HG02798 (cell line): ENCODE measurements around the gene GHDC.
"Not testable (repeated sequence)": the region's sequence is repeated elsewhere in the genome, so short reads cannot be mapped to it uniquely, and the experiment has no call there.

Experiments
- ATAC-seq: cut with Tn5 transposase; IDR thresholded peaks from one replicate; pipeline ENCODE4 v1.9.1; 2021; ENCODE audit warnings: mild to moderate bottlenecking; ENCODE audit not compliant: unreplicated experiment, poor library complexity

Gene GHDC

GRCh38 chr17:42206153-42206612, 11.9 kb upstream of the GHDC start:
- not testable (repeated sequence) for ATAC-seq

DNA sequence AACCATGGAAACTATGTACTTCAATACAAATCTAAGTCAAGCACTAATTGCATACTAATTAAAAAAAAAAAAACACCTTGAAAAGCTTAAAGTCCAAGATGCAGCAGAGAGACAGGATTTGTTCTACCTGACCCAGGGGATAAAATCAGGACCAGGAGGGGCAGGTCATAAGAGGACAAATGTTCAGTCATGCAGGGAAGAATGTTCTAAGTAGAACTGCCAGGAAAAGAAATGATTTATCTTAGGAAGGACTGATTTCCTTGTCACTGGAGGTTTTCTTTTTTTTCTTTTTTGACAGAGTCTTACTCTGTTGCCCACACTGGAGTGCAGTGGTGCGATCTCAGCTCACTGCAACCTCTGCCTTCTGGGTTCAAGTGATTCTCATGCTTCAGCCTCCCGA, 9.1 kb upstream of the GHDC start:
- no peak for ATAC-seq

DNA sequence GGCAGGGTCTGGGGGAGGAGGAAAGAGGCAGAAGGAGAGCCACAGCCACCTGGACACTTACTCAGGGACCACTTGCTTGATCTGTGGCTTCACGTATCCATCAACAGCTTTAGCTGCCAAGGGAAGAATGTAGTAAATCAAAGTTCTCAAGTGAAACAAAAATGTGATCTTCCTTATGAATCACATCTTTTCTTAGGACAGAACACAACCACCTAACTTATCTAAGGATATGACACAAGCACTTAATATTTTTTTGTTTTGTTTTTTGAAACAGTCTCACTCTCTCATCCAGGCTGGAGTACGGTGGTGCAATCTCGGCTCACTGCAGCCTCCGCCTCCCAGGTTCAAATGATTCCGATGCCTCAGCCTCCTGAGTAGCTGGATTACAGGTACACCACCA, 8.4 kb upstream of the GHDC start:
- ATAC-seq = no peak

DNA sequence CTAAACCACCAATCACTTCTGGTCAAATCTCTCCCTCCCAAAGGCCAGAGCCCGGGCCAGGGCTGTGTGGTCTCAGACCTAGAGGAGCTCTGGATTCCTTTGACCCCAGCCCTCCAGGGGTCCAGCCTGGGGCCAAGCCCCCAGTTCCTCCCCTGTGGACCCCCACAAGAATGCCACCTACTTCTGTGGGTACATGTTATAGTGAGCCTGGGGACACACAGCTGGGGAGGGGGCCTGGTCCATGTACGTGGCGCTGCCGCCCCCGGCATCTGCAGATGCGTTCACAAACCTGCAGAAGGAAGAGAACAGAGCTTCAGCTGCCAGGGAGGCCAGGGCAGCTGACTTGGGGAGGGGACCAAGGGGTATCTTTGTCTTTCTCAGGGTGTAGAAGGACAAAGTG, 7.9 kb upstream of the GHDC start:
- ATAC-seq = no peak

GRCh38 chr17:42201458-42201772, 7.1 kb upstream of the GHDC start:
- ATAC-seq = no peak

- no peak for ATAC-seq
Measured at GRCh38 chr17:42200706-42201457, 6.6 kb upstream of the GHDC start.

DNA sequence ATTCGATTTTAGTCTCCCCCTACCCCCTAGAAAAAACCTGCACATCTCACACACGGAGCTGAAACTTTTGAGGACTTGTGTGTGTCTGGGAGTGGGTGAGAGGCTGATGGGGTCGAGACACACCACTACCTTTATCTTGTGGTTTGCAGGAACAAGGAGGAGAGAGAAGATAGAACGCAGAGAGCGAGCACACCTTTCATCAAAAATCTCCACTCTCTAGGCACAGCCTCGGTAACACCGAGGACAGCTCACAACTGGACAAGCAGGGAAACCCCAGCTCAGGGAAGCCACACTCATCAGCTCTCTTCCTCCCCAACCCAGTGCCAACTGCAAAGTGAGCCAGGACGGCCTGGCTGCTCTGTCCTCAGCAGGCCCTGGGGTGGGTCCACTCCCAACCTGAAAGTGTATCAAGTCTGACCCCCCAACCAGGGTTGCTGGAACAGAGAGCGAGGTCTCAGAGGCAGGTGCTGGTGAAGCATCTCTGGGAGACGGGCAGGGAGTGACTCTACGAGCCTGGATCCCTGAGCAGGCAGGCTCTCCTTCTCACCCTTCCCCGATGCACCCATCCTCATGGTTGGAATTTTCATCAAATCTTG, 5.2 kb upstream of the GHDC start:
- no peak for ATAC-seq

DNA sequence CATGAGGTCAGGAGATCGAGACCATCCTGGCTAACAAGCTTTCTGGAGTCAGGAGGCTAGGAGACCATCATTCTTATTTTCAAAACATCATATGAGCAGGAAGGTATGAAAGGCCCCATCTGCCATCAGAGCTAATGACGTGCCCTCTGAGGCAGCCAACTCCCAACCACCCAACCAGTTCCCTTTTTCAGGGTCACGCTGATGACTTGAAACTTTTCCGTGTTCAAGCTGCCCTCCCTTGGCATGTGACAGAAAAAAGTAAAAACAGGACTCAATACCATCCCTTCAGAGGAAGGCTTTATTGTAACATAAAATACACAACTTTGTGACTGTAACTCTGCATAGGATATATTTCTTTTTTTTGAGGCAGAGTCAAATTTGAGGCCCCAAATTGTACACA, 4.6 kb upstream of the GHDC start:
- no peak for ATAC-seq

DNA sequence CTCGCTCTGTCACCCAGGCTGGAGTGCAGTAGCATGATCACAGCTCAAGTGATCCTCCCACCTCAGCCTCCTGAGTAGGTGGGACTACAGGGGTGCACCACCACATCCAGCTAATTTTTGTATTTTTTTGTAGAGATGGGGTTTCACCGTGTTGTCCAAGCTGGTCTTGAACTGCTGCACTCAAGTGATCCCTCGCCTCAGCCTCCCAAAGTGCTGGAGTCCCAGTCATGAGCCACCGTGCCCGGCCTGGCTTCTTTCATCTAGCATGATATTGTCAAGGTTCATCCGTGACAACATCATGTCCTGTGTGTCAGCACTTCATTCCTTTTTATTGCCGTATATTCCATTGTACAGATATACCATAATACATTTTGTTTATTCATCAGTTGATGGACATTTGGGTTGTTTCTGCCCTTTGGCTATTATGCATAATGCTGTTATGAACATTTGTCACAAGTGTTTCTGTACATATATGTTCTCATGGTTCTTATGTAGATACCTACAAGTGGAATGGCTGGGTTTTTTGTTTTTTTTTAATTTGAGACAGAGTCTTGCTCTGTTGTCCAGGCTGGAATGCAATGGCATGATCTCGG, 3.4 kb upstream of the GHDC start:
- ATAC-seq = no peak

GRCh38 chr17:42193216-42193968, 902 bp downstream of the GHDC start:
- ATAC-seq = no peak

DNA sequence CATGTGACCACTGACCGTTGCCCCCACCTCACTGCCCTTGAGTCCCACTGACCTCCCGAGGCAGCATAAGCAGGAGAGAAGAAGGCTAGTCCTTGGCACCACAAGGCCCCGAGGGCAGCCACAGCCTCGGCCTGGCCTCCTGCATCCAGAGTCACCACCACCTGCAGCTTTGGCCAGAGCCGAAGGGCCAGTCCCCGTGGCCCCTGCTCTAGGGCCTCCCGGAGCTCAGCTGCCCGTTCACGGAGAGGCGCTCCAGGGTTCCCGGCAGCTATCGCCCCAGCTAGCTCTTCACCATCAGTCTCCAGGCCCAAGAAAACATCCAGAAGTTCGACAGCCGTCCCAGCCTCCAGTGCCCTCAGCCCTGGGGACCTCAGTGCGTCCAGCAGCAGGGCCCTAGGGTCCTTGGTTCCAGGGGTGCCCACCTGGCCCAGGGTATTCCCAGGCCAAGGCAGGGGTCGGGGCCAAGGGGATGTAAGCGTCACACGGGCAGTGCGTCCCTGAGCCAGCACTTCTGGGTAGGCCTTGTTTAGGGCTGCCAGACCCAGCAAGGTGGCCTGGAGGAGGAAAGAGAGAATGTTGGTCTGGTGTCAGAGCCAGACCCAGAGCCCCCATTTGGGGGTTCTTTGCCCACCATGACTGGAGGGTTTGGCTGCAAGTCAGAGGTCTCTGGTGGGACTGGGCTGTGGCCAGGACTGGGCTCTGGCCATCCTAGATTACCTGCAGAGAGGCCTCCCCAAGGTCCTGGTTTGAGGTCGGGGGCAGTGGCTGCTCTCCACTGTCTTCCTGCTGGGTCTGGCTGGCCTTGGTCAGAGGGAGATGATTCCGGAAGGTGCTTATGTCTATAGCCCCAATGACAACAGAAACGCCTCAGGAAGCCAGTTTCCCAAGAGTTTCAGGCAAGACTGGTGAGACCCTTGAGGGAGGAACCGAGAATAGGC, 1.8 kb downstream of the GHDC start:
- ATAC-seq = no peak

- no peak for ATAC-seq
Measured at GRCh38 chr17:42191275-42191608, 3.1 kb downstream of the GHDC start.

DNA sequence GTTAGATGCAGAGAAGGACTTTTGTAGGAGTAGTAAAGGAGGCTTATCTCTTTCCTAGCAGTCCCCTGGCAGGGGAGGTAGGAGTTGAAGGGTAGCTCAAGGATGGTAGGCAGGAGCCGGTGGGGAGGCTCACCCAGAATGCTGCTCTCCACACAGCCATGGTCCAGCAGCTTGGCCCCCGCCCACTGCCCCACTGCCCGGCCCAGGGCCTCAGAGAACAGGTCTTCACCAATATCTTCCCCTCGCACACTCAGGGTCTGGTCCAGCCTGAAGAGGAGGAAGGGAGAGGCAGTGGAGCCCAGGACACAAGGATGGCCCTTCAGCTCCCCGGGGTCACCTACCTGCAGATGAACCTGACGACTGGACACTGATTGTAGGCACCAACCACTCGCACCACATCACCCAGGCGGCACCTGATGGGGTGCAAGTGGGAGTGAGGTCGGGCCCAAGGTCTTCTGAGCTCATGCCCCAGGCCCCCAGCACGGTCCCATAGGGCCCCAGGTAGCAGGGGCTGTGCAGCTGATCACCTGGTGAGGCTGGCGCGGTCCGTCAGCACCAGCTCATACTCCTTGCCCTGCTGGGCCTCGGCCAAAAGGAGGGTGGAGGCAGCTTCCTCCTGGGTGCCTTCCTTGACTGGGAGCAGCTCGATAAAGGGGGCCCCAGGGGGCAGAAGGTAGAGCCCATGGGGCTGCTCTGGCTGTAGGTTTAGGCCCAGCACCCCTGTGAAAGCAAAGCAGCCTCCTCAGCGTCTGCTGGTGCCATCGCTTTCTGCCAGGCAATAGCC, 3.6 kb downstream of the GHDC start:
- no peak for ATAC-seq

GRCh38 chr17:42189651-42189965, 4.7 kb downstream of the GHDC start:
- no peak for ATAC-seq

DNA sequence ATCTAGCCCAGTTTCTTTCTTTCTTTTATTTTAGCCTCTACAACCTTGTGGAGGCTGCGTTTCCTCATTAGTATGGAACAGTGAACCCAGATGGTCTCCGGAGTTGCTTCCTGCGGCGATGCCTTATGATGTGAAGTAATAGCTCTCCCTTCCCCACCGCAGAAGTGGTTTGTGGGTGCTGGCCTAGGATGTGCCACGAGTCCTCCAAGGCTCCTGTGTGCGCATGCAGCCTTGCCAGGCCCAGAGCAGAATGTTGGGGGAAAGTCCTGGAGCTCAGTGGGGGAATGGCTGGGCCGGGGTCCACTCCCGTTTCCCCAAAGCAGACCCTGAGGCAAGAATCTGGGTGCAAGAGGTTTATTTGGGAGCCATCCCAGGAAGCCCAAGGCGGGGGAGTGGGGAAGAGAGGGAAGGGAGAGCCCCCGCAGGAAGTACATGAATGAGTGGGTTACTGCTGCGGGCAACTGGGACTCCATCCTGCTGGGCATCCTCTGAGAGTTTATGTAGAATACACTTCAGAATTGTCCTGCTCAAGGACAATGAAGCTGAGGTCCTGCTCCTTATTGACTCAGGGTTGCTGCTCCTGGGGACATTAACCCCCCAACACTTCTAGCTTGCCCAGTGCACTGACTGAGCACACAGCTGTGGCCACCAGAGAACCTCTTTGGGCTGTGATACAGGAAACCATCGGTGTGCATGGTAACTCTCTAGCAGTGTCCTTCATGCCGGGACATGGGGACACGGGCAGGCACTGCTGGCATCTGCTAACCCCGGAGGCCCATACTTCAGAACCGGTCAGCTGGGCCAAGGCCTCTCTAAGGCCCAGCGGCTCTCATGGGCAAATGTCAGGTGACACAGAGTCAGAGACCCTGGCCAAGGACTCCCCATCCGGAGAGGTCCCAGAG, 5.3 kb downstream of the GHDC start:
- no peak for ATAC-seq

DNA sequence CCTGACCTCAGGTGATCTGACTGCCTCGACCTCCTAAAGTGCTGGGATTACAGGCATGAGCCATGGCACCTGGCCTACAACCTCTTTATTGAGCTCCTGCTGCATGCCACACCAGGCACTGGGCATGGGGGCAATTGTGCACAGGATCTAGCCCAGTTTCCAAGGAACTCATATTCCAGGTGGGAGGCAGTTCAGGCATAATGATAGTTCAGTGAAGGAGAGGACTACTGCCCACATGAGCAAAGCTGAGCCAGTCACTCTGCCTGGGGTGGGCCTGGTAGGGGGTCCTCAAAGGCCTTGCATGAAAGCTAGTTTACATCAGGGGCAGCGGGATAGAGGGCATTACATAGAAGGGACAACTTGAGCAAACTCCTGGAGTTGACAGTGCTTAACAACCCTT, 6.5 kb downstream of the GHDC start:
- ATAC-seq = no peak

- not testable (repeated sequence) for ATAC-seq
Measured at GRCh38 chr17:42186191-42186590, 8.1 kb downstream of the GHDC start.

DNA sequence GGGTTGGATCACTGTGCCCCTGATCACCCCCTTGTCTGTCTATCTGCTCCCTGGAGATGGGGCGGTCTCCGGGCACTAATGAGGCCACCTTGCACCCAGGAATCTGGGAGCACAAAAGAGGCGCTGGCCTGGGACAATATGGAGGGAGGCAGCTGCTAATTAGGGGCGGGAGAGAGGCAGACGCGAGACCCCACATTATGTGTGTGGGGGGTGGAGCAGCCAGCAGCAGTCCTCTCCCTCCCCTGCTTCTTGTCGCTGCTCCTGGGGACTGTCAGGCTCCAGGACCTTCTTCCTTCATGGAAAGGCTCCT, 8.7 kb downstream of the GHDC start:
- ATAC-seq = no peak
